Neural progenitor cell (in vitro differentiated cells): ENCODE results near the gene OLFML2B. TPM values are rescaled to one million over a fixed set of nuclear protein-coding genes. Genes with fewer than 3 reads are reported as not detected.

ENCODE experiments used
- DNase-seq: peaks from one replicate; pipeline ENCODE4 v3.0.0-alpha.2; 2016; ENCODE audit warnings: low spot score
- H2AFZ ChIP-seq: fragments of 200-600 bp; sonication (generic); replicated peaks from 2 replicates; pipeline ENCODE4 v1.6.1; 2016; ENCODE audit warnings: antibody characterized with exemption
- H3F3A ChIP-seq: fragments of 200-600 bp; sonication (generic); 2 replicates; pipeline ENCODE4 v1.6.1; 2016; ENCODE audit warnings: antibody characterized with exemption, low read depth
- H3K27ac ChIP-seq: fragments of 200-600 bp; sonication (generic); 2 replicates; pipeline ENCODE4 v1.5.1; 2016; ENCODE audit warnings: mild to moderate bottlenecking
- H3K27me3 ChIP-seq: fragments of 200-600 bp; sonication (generic); 2 replicates; pipeline ENCODE4 v1.6.1; 2016; ENCODE audit warnings: mild to moderate bottlenecking, moderate library complexity
- H3K36me3 ChIP-seq: fragments of 200-600 bp; sonication (generic); 2 replicates; pipeline ENCODE4 v1.5.1; 2016
- H3K4me1 ChIP-seq: fragments of 200-600 bp; sonication (generic); 2 replicates; pipeline ENCODE4 v1.6.1; 2016; ENCODE audit warnings: mixed run types
- H3K4me2 ChIP-seq: fragments of 200-600 bp; sonication (generic); 2 replicates; pipeline ENCODE4 v1.6.1; 2016
- H3K4me3 ChIP-seq: fragments of 200-600 bp; sonication (generic); 2 replicates; pipeline ENCODE4 v1.5.1; 2016
- H3K79me2 ChIP-seq: fragments of 200-600 bp; sonication (generic); 2 replicates; pipeline ENCODE4 v1.6.1; 2016; ENCODE audit warnings: low read depth
- H3K9ac ChIP-seq: fragments of 200-600 bp; sonication (generic); 2 replicates; pipeline ENCODE4 v1.6.1; 2016
- H3K9me3 ChIP-seq: fragments of 200-600 bp; sonication (generic); 2 replicates; pipeline ENCODE4 v1.5.1; 2016; ENCODE audit warnings: low read depth
- H4K20me1 ChIP-seq: fragments of 200-600 bp; sonication (generic); 2 replicates; pipeline ENCODE4 v1.6.1; 2016; ENCODE audit warnings: low read depth
- H3K27ac Mint-ChIP-seq: 3 replicates; pipeline ENCODE4 v1.8.0; 2021; ENCODE audit warnings: mixed read lengths
- H3K27me3 Mint-ChIP-seq: 2 replicates; pipeline ENCODE4 v1.8.0; 2022; ENCODE audit warnings: low read depth, mild to moderate bottlenecking, inconsistent platforms, moderate library complexity, mixed read lengths; ENCODE audit not compliant: insufficient read depth
- H3K36me3 Mint-ChIP-seq: 3 replicates; pipeline ENCODE4 v1.8.0; 2021; ENCODE audit warnings: mixed read lengths
- H3K4me1 Mint-ChIP-seq: 3 replicates; pipeline ENCODE4 v1.8.0; 2021; ENCODE audit warnings: mixed read lengths
- H3K4me3 Mint-ChIP-seq: 3 replicates; pipeline ENCODE4 v1.8.0; 2021; ENCODE audit warnings: mild to moderate bottlenecking, moderate library complexity, mixed read lengths
- H3K9me3 Mint-ChIP-seq: 3 replicates; pipeline ENCODE4 v1.8.0; 2020; ENCODE audit warnings: mixed read lengths
- CTCF ChIP-seq: fragments of 200-600 bp; sonication (generic); IDR thresholded peaks from 2 replicates; pipeline ENCODE4 v1.5.1; 2017; ENCODE audit warnings: antibody characterized with exemption, mild to moderate bottlenecking
- EZH2 ChIP-seq: fragments of 200-600 bp; sonication (generic); IDR thresholded peaks from 2 replicates; pipeline ENCODE4 v1.6.1; 2017; ENCODE audit warnings: antibody characterized with exemption, mild to moderate bottlenecking, moderate library complexity
- EZH2phosphoT487 ChIP-seq: fragments of 200-600 bp; sonication (generic); IDR thresholded peaks from 2 replicates; pipeline ENCODE4 v1.6.1; 2017; ENCODE audit warnings: antibody characterized with exemption
- total RNA-seq: library from RNA; depleted of rRNA; stranded (reverse); fragments of >200 nt; gene quantifications from 2 replicates; pipeline ENCODE4 v1.2.3, GENCODE V29; 2015; ENCODE audit warnings: low replicate concordance

The OLFML2B gene
- total RNA-seq, 1 donor from 2014 or later = 1.3 TPM

GRCh38 chr1:161936786-161937185 lies 86.9 kb downstream of the OLFML2B start:
- Histone ChIP-seq H3K4me1 (peaks cover 7% of the 10 kb centered on the region), H4K20me1 (no peaks in the 10 kb centered on the region), H3F3A (no peaks in the 10 kb centered on the region), H2AFZ (no peak overlapping the region), H3K36me3 (no peaks in the 10 kb centered on the region), H3K4me3 (no peak overlapping the region), H3K79me2 (no peaks in the 10 kb centered on the region), H3K4me2 (no peak overlapping the region), H3K27me3 (no peaks in the 10 kb centered on the region), H3K9me3 (no peaks in the 10 kb centered on the region), H3K9ac (no peak overlapping the region), H3K27ac (no peak overlapping the region)
- no peak for TF ChIP-seq EZH2phosphoT487
- TF ChIP-seq EZH2 = no peak
- no peak for TF ChIP-seq CTCF
- Mint-ChIP-seq H3K9me3 (no peaks in the 10 kb centered on the region), H3K4me1 (no peaks in the 10 kb centered on the region), H3K4me3 (no peak overlapping the region), H3K27ac (no peak overlapping the region), H3K36me3 (peaks cover 3% of the 10 kb centered on the region), H3K27me3 (no peaks in the 10 kb centered on the region)
- DNase-seq = no peak

- H3K9me3 Mint-ChIP-seq = no peaks in the 10 kb centered on the region
- no peaks in the 10 kb centered on the region for H3K79me2 ChIP-seq
- H3K4me1 ChIP-seq = no peaks in the 10 kb centered on the region
- H3K4me2 ChIP-seq = no peak overlapping the region
- no peak overlapping the region for H2AFZ ChIP-seq
- H3K27me3 Mint-ChIP-seq = no peaks in the 10 kb centered on the region
- no peaks in the 10 kb centered on the region for H4K20me1 ChIP-seq
- H3K27ac ChIP-seq = no peak overlapping the region
- no peak overlapping the region for H3K9ac ChIP-seq
- H3K27me3 ChIP-seq = no peaks in the 10 kb centered on the region
- no peaks in the 10 kb centered on the region for H3F3A ChIP-seq
- TF ChIP-seq EZH2 = no peak
- no peak for TF ChIP-seq EZH2phosphoT487
- no peak for TF ChIP-seq CTCF
- peaks cover 3% of the 10 kb centered on the region for H3K36me3 Mint-ChIP-seq
- H3K9me3 ChIP-seq = no peaks in the 10 kb centered on the region
- H3K27ac Mint-ChIP-seq = no peak overlapping the region
- H3K4me3 Mint-ChIP-seq = no peak overlapping the region
- H3K36me3 ChIP-seq = no peaks in the 10 kb centered on the region
- H3K4me3 ChIP-seq = no peak overlapping the region
- no peak for DNase-seq
- no peaks in the 10 kb centered on the region for H3K4me1 Mint-ChIP-seq
Observed at GRCh38 chr1:161935264-161935663, 88.4 kb downstream of the OLFML2B start.

GRCh38 chr1:161933592-161934588 lies 89.8 kb downstream of the OLFML2B start:
- Mint-ChIP-seq H3K4me1 (no peaks in the 10 kb centered on the region), H3K27me3 (no peaks in the 10 kb centered on the region), H3K36me3 (peaks cover 3% of the 10 kb centered on the region), H3K27ac (no peak overlapping the region), H3K4me3 (no peak overlapping the region), H3K9me3 (no peaks in the 10 kb centered on the region)
- Histone ChIP-seq H3K27ac (no peak overlapping the region), H3K27me3 (no peaks in the 10 kb centered on the region), H3K4me1 (no peaks in the 10 kb centered on the region), H3K4me2 (no peak overlapping the region), H3K9me3 (no peaks in the 10 kb centered on the region), H3K36me3 (no peaks in the 10 kb centered on the region), H2AFZ (no peak overlapping the region), H3K9ac (no peak overlapping the region), H3K4me3 (no peak overlapping the region), H3K79me2 (no peaks in the 10 kb centered on the region), H4K20me1 (no peaks in the 10 kb centered on the region), H3F3A (no peaks in the 10 kb centered on the region)
- no peak for DNase-seq
- TF ChIP-seq EZH2phosphoT487 = no peak
- TF ChIP-seq EZH2 = no peak

Other genes with a start within 250 kb of the OLFML2B start
- 2.4 and 5.9 TPM in 2 replicates for gene NOS1AP, start 45.8 kb upstream of the OLFML2B start, total RNA-seq